CD4-positive, alpha-beta T cell treated with Interleukin-12 subunit alpha and Interleukin-12 subunit beta, for 1 hour (primary cell): Measurements from ENCODE around the gene NRK.
"Not testable (repeated sequence)": the region's sequence is repeated elsewhere in the genome, so short reads cannot be mapped to it uniquely, and the experiment has no call there.

Source experiments
- DNase-seq: peaks from one replicate; pipeline ENCODE4 v3.0.0-alpha.2; 2020

Gene NRK

GRCh38 chrX:105909576-105909975 is 87.2 kb downstream of the NRK start:
- no peak for DNase-seq

GRCh38 chrX:105910563-105911105 is 88.3 kb downstream of the NRK start:
- no peak for DNase-seq

GRCh38 chrX:105945266-105945665 is 122.9 kb downstream of the NRK start:
- DNase-seq, result no peak

- DNase-seq, result no peak
These were observed 147.1 kb downstream of the NRK start for GRCh38 chrX:105969487-105969886.

- no peak for DNase-seq
These were observed 150.5 kb downstream of the NRK start for GRCh38 chrX:105972690-105973386.

GRCh38 chrX:105973387-105973739 is 151.0 kb downstream of the NRK start:
- DNase-seq, result no peak

- no peak for DNase-seq
These were observed 153.0 kb downstream of the NRK start for GRCh38 chrX:105975382-105975781.

- no peak for DNase-seq
These were observed 159.6 kb downstream of the NRK start for GRCh38 chrX:105981772-105982485.

- not testable (repeated sequence) for DNase-seq
These were observed 166.1 kb downstream of the NRK start for GRCh38 chrX:105988487-105988886.

GRCh38 chrX:105999294-105999693 is 177.0 kb downstream of the NRK start:
- DNase-seq, result no peak

- no peak for DNase-seq
These were observed 177.9 kb downstream of the NRK start for GRCh38 chrX:106000203-106000602.

GRCh38 chrX:106000609-106001008 is 178.3 kb downstream of the NRK start:
- DNase-seq, result not testable (repeated sequence)

- no peak for DNase-seq
These were observed 183.3 kb downstream of the NRK start for GRCh38 chrX:106005684-106006083.

- DNase-seq, result no peak
These were observed 185.5 kb downstream of the NRK start for GRCh38 chrX:106007815-106008214.
